ENCODE measurements around the gene LTBP3.

Gene LTBP3

GRCh38 chr11:65585396-65586246, 27.5 kb upstream of the LTBP3 start:
- no peak for DNase-seq (ENCODE audit: low read depth)
- TF ChIP-seq CTCF (IDR thresholded peaks at IDR 0.05; ENCODE audit: control insufficient read depth, insufficient read depth, low read depth, low read length, missing control alignments) = no peak
- no peak overlapping the region for H3K4me3 ChIP-seq (ENCODE audit: control insufficient read depth, low read depth, low read length)

- H3K4me3 ChIP-seq (ENCODE audit: control insufficient read depth, low read depth, low read length) = no peak overlapping the region
- no peak for DNase-seq (ENCODE audit: low read depth)
- TF ChIP-seq CTCF (IDR thresholded peaks at IDR 0.05; ENCODE audit: control insufficient read depth, insufficient read depth, low read depth, low read length, missing control alignments) = no peak
These were observed 26.6 kb upstream of the LTBP3 start for GRCh38 chr11:65584723-65585171.

- no peak for TF ChIP-seq CTCF (IDR thresholded peaks at IDR 0.05; ENCODE audit: control insufficient read depth, insufficient read depth, low read depth, low read length, missing control alignments)
- no peak for DNase-seq (ENCODE audit: low read depth)
- H3K4me3 ChIP-seq (ENCODE audit: control insufficient read depth, low read depth, low read length) = no peak overlapping the region
These were observed 25.9 kb upstream of the LTBP3 start for GRCh38 chr11:65584106-65584505.

GRCh38 chr11:65583589-65583988, 25.4 kb upstream of the LTBP3 start:
- H3K4me3 ChIP-seq (ENCODE audit: control insufficient read depth, low read depth, low read length) = no peak overlapping the region
- no peak for DNase-seq (ENCODE audit: low read depth)
- no peak for TF ChIP-seq CTCF (IDR thresholded peaks at IDR 0.05; ENCODE audit: control insufficient read depth, insufficient read depth, low read depth, low read length, missing control alignments)

- no peak for DNase-seq (ENCODE audit: low read depth)
- H3K4me3 ChIP-seq (ENCODE audit: control insufficient read depth, low read depth, low read length) = no peak overlapping the region
- TF ChIP-seq CTCF (IDR thresholded peaks at IDR 0.05; ENCODE audit: control insufficient read depth, insufficient read depth, low read depth, low read length, missing control alignments) = no peak
These were observed 23.8 kb upstream of the LTBP3 start for GRCh38 chr11:65581928-65582327.

- no peak for DNase-seq (ENCODE audit: low read depth)
- no peak for TF ChIP-seq CTCF (IDR thresholded peaks at IDR 0.05; ENCODE audit: control insufficient read depth, insufficient read depth, low read depth, low read length, missing control alignments)
- H3K4me3 ChIP-seq (ENCODE audit: control insufficient read depth, low read depth, low read length) = no peak overlapping the region
These were observed 22.6 kb upstream of the LTBP3 start for GRCh38 chr11:65580756-65581155.
